Stomach (tissue), 4 donors: Measurements from ENCODE around the gene ATP7B.

Source experiments
- CTCF ChIP-seq, 7 experiments: fragments of 450-650 bp in 4 of 7; fragments of 200-600 bp in 3 of 7; sonication (generic) in 3 of 7; IDR thresholded peaks; one replicate each; pipeline ENCODE4 v1.5.1; 2016 to 2019; ENCODE audit warnings: antibody characterized with exemption in 7 of 7, control low read depth in 2 of 7, mild to moderate bottlenecking in 1 of 7
- EP300 ChIP-seq: sonication (generic); formaldehyde crosslinking; IDR thresholded peaks from one replicate; pipeline ENCODE4 v1.6.1; 2017; ENCODE audit warnings: antibody characterized with exemption
- POLR2A ChIP-seq, 4 donors: fragments of 450-650 bp; IDR thresholded peaks; one replicate each; pipeline ENCODE4 v1.6.1; 2016; ENCODE audit warnings: antibody characterized with exemption in 4 of 4, control low read depth in 2 of 4, mild to moderate bottlenecking in 1 of 4, moderate library complexity in 1 of 4
- POLR2AphosphoS5 ChIP-seq, 3 donors: sonication (generic); formaldehyde crosslinking; IDR thresholded peaks; one replicate each; pipeline ENCODE4 v1.6.1; 2016; ENCODE audit warnings: antibody characterized with exemption in 3 of 3

- TF ChIP-seq CTCF (IDR thresholded peaks at IDR 0.05) (no peak), POLR2A (IDR thresholded peaks at IDR 0.05) (no peak), EP300 (no peak), POLR2AphosphoS5 (IDR thresholded peaks at IDR 0.05) (no peak)
Measured at GRCh38 chr13:51997186-51997585, 14.1 kb downstream of the ATP7B start.
